Liver (tissue), 3 donors: Measurements from ENCODE around the gene EEF2K.

Experiments
- EGR1 ChIP-seq, 2 donors: IDR thresholded peaks; 2 replicates each; pipeline ENCODE4 v1.6.1; 2016 to 2018; ENCODE audit warnings: antibody characterized with exemption in 2 of 2, low read depth in 2 of 2
- GABPA ChIP-seq, 2 donors: IDR thresholded peaks in 1 of 2; conservative IDR thresholded peaks in 1 of 2; 2 replicates each; pipeline ENCODE4 v1.6.1; 2016; ENCODE audit warnings: antibody characterized with exemption in 2 of 2, mild to moderate bottlenecking in 1 of 2, moderate library complexity in 1 of 2
- SP1 ChIP-seq: IDR thresholded peaks from 2 replicates; pipeline ENCODE4 v1.6.1; 2018; ENCODE audit warnings: antibody characterized with exemption, mild to moderate bottlenecking
- TAF1 ChIP-seq: conservative IDR thresholded peaks from 2 replicates; pipeline ENCODE4 v1.6.1; 2016; ENCODE audit warnings: antibody characterized with exemption, mild to moderate bottlenecking
- TF ChIP-seq, protein P1 (sequence below): IDR thresholded peaks from 2 replicates; pipeline ENCODE4 v1.6.1; 2016; ENCODE audit warnings: antibody characterized with exemption
- TF ChIP-seq, protein P2 (sequence below): fragments of 150-350 bp; IDR thresholded peaks from 2 replicates; pipeline ENCODE4 v1.5.1; 2017; ENCODE audit warnings: improper control_type of control experiment, low read depth, low read length; ENCODE audit not compliant: missing input control
- TF ChIP-seq, protein P3 (sequence below): IDR thresholded peaks from 2 replicates; pipeline ENCODE4 v1.6.1; 2016; ENCODE audit warnings: antibody characterized with exemption
- TF ChIP-seq, protein P4 (sequence below): IDR thresholded peaks from 2 replicates; pipeline ENCODE4 v1.6.1; 2016; ENCODE audit warnings: antibody characterized with exemption
- donor health status: healthy.
- donor health status: healthy.

DNA sequence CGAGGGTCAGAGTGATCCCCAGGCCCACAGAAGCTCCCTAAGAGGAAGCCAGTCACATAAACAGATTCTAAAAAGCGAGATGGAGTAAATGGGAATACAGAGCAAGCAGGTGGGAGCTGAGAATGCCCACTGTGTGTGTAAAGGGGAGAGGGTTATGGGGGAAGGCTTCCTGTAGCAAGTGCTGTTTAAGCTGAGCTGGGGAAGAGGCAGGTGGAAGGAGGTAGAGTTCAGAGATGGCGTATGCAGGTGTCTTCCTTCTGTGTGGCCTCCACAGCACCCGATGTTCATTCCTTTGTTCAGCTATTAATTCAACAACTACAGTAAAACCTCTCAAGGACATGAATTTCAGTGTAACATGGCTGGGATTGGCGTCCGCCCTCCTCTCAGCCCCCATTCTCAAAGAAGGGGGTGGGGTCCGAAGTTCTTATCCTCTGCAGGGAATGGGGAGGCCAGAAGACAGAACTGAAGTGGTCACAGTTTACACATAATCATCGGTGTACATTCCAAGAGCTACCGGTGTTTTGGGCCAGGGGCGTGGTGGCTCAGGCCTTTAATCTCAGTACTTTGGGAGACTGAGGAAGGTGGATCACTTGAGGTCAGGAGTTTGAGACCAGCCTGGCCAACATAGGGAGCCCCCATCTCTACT is 1.8 kb downstream of the EEF2K start:
- TF ChIP-seq GABPA (IDR thresholded peaks at IDR 0.05 in 1 of 2, conservative IDR thresholded peaks at IDR 0.05 in 1 of 2) (no peak), SP1 (no peak), EGR1 (IDR thresholded peaks at IDR 0.05; ENCODE audit: low read depth in 2 of 2) (no peak), TAF1 (no peak)
- TF ChIP-seq, protein P1, sequence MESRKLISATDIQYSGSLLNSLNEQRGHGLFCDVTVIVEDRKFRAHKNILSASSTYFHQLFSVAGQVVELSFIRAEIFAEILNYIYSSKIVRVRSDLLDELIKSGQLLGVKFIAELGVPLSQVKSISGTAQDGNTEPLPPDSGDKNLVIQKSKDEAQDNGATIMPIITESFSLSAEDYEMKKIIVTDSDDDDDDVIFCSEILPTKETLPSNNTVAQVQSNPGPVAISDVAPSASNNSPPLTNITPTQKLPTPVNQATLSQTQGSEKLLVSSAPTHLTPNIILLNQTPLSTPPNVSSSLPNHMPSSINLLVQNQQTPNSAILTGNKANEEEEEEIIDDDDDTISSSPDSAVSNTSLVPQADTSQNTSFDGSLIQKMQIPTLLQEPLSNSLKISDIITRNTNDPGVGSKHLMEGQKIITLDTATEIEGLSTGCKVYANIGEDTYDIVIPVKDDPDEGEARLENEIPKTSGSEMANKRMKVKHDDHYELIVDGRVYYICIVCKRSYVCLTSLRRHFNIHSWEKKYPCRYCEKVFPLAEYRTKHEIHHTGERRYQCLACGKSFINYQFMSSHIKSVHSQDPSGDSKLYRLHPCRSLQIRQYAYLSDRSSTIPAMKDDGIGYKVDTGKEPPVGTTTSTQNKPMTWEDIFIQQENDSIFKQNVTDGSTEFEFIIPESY: no peak
- TF ChIP-seq, protein P2, sequence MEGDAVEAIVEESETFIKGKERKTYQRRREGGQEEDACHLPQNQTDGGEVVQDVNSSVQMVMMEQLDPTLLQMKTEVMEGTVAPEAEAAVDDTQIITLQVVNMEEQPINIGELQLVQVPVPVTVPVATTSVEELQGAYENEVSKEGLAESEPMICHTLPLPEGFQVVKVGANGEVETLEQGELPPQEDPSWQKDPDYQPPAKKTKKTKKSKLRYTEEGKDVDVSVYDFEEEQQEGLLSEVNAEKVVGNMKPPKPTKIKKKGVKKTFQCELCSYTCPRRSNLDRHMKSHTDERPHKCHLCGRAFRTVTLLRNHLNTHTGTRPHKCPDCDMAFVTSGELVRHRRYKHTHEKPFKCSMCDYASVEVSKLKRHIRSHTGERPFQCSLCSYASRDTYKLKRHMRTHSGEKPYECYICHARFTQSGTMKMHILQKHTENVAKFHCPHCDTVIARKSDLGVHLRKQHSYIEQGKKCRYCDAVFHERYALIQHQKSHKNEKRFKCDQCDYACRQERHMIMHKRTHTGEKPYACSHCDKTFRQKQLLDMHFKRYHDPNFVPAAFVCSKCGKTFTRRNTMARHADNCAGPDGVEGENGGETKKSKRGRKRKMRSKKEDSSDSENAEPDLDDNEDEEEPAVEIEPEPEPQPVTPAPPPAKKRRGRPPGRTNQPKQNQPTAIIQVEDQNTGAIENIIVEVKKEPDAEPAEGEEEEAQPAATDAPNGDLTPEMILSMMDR: no peak
- TF ChIP-seq, protein P3, sequence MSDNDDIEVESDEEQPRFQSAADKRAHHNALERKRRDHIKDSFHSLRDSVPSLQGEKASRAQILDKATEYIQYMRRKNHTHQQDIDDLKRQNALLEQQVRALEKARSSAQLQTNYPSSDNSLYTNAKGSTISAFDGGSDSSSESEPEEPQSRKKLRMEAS: no peak
- TF ChIP-seq, protein P4, sequence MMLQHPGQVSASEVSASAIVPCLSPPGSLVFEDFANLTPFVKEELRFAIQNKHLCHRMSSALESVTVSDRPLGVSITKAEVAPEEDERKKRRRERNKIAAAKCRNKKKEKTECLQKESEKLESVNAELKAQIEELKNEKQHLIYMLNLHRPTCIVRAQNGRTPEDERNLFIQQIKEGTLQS: no peak
